GM21423 (cell line): ENCODE measurements around the gene LRIT2.
A peak's percentile ranks its signal among the peaks of the same experiment; 100 is the strongest.
"Not testable (repeated sequence)": the region's sequence is repeated elsewhere in the genome, so short reads cannot be mapped to it uniquely, and the experiment has no call there.

Experiments
- ATAC-seq: cut with Tn5 transposase; IDR thresholded peaks from one replicate; pipeline ENCODE4 v1.9.1; 2021; ENCODE audit warnings: mild to moderate bottlenecking, moderate library complexity; ENCODE audit not compliant: unreplicated experiment

LRIT2 gene

GRCh38 chr10:84190621-84191020 lies 34.7 kb downstream of the LRIT2 start:
- no peak for ATAC-seq

- ATAC-seq = no peak
Measured at GRCh38 chr10:84188815-84189214, 36.5 kb downstream of the LRIT2 start.

- ATAC-seq = no peak
Measured at GRCh38 chr10:84185526-84186175, 39.7 kb downstream of the LRIT2 start.

- ATAC-seq = no peak
Measured at GRCh38 chr10:84184517-84184916, 40.8 kb downstream of the LRIT2 start.

- ATAC-seq = no peak
Measured at GRCh38 chr10:84181631-84182030, 43.7 kb downstream of the LRIT2 start.

GRCh38 chr10:84180386-84180785 lies 45.0 kb downstream of the LRIT2 start:
- not testable (repeated sequence) for ATAC-seq

- peak; percentile 82 for ATAC-seq
Measured at GRCh38 chr10:84179059-84179710, 46.2 kb downstream of the LRIT2 start.

GRCh38 chr10:84178160-84178609 lies 47.2 kb downstream of the LRIT2 start:
- no peak for ATAC-seq

- peak; percentile 45 for ATAC-seq
Measured at GRCh38 chr10:84177541-84178141, 47.7 kb downstream of the LRIT2 start.

GRCh38 chr10:84176836-84177474 lies 48.4 kb downstream of the LRIT2 start:
- ATAC-seq = no peak

- ATAC-seq = no peak
Measured at GRCh38 chr10:84176351-84176750, 49.0 kb downstream of the LRIT2 start.

GRCh38 chr10:84175436-84175835 lies 49.9 kb downstream of the LRIT2 start:
- ATAC-seq = no peak

GRCh38 chr10:84173501-84173929 lies 51.8 kb downstream of the LRIT2 start, which contains the start of gene GPR15LG:
TSS of gene GPR15LG (plus strand) at chr10:84173801. CDS start at chr10:84173852, 51 bp downstream.
- ATAC-seq = peak; percentile 45

GRCh38 chr10:84172467-84173356 lies 52.6 kb downstream of the LRIT2 start:
- peak; percentile 52 for ATAC-seq

- ATAC-seq = peak; percentile 19
Measured at GRCh38 chr10:84171700-84172466, 53.5 kb downstream of the LRIT2 start.

GRCh38 chr10:84171237-84171636 lies 54.1 kb downstream of the LRIT2 start:
- not testable (repeated sequence) for ATAC-seq
